Immature natural killer cell (primary cell): Measurements from ENCODE around the gene DARS1. TPM values are rescaled to one million over a fixed set of nuclear protein-coding genes. Genes with fewer than 3 reads are reported as not detected.

Experiments used
- DNase-seq, 3 donors: peaks; one replicate each; pipeline ENCODE4 v3.0.0; 2022; ENCODE audit warnings: mixed read lengths in 1 of 3
- H3K27ac Mint-ChIP-seq, 6 donors: one replicate each; pipeline ENCODE4 v1.8.0; 2020; ENCODE audit warnings: mixed read lengths in 6 of 6, mild to moderate bottlenecking in 5 of 6, inconsistent platforms in 4 of 6, moderate library complexity in 3 of 6
- H3K27me3 Mint-ChIP-seq, 3 donors: one replicate each; pipeline ENCODE4 v1.8.0; 2020 to 2021; ENCODE audit warnings: low read depth in 3 of 3, mild to moderate bottlenecking in 3 of 3, mixed read lengths in 3 of 3, moderate library complexity in 3 of 3, inconsistent platforms in 1 of 3
- H3K36me3 Mint-ChIP-seq, 3 donors: one replicate each; pipeline ENCODE4 v1.8.0; 2020; ENCODE audit warnings: mixed read lengths in 3 of 3, inconsistent platforms in 2 of 3, mild to moderate bottlenecking in 2 of 3
- H3K4me1 Mint-ChIP-seq, 2 donors: one replicate each; pipeline ENCODE4 v1.8.0; 2020; ENCODE audit warnings: inconsistent platforms in 2 of 2, mild to moderate bottlenecking in 2 of 2, mixed read lengths in 2 of 2, moderate library complexity in 1 of 2
- H3K4me3 Mint-ChIP-seq, 5 donors: one replicate each; pipeline ENCODE4 v1.8.0; 2020; ENCODE audit warnings: mild to moderate bottlenecking in 5 of 5, mixed read lengths in 5 of 5, inconsistent platforms in 3 of 5, moderate library complexity in 3 of 5
- H3K9me3 Mint-ChIP-seq, 6 donors: one replicate each; pipeline ENCODE4 v1.8.0; 2020; ENCODE audit warnings: mild to moderate bottlenecking in 6 of 6, mixed read lengths in 6 of 6, inconsistent platforms in 4 of 6, moderate library complexity in 3 of 6
- polyA plus RNA-seq, 3 donors: library from polyadenylated mRNA; unstranded; fragments of 300-500 nt; fragmentation: Illumina TruSeq; gene quantifications; one replicate each; pipeline ENCODE4 v1.2.3, GENCODE V29; 2021

Gene DARS1
- polyA plus RNA-seq, 3 donors from 2014 or later = 63.5 to 132 (median 86.1) TPM

DNA sequence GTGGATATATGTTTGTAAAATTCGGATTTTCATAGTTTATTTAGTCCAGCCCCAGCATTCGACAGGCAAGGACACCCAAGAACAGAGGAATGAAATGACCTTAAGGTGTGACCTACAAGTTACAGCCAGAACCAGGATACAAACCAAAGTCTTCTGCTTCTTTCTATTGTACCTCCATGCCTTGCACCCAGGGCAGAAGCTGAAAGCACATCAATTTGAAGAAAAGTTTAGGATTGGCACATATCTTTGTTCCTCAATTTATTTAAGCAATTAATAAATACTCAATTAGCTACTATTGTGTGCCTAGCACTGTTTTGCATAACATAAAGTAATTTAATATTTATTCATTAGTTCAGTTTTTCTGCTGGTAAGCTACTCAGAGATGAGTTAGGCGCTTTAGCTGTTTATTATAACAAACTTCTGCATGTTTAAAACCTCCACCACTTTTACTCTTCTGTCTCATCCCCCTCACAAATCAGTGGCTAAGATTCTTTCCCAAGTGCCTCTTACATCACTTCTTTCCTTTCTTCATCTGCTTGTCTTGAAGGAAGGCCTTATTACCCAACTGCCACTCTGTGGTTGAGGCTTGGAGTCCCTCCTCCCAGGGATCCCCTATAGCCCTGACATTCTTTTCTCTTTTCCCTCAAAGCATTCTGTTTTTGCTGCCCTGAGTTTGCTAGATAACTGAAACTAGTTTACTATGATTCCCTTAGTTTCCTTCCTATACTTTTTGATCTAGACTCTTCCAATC is 37.1 kb upstream of the DARS1 start:
- Mint-ChIP-seq H3K36me3 (no peaks in the 10 kb centered on the region), H3K27me3 (peaks cover 0 to 6% (median 1%) of the 10 kb centered on the region in 3 donors), H3K9me3 (no peaks in the 10 kb centered on the region), H3K4me3 (no peak overlapping the region), H3K27ac (peak overlapping the region in 1 of 6 donors; percentile 74), H3K4me1 (peaks cover 9% of the 10 kb centered on the region in 2 donors)
- DNase-seq = no peak

DNA sequence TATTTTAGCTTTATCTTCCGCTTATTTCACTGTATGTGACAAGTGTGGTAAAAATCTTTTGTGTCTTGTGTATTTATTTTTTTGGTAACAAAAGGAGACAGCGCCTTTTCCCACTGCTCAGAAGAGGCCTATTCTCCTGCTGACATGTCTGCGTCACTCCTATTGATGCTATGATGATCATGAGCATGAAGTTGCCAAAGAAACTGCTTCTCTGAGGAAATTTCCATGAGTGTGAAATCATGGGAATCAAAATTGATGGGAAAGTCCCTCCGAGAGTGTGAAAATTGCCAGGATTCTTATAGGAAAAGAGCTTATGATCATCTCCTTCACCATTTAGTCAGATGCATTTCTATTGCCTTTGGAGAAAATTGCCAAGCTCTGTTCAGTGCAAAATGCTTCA is 36.5 kb upstream of the DARS1 start:
- no peaks in the 10 kb centered on the region for H3K9me3 Mint-ChIP-seq
- H3K27me3 Mint-ChIP-seq = peaks cover 0 to 6% (median 1%) of the 10 kb centered on the region in 3 donors
- peaks cover 9% of the 10 kb centered on the region in 2 donors for H3K4me1 Mint-ChIP-seq
- H3K36me3 Mint-ChIP-seq = no peaks in the 10 kb centered on the region
- DNase-seq = no peak
- H3K27ac Mint-ChIP-seq = no peak overlapping the region
- no peak overlapping the region for H3K4me3 Mint-ChIP-seq

DNA sequence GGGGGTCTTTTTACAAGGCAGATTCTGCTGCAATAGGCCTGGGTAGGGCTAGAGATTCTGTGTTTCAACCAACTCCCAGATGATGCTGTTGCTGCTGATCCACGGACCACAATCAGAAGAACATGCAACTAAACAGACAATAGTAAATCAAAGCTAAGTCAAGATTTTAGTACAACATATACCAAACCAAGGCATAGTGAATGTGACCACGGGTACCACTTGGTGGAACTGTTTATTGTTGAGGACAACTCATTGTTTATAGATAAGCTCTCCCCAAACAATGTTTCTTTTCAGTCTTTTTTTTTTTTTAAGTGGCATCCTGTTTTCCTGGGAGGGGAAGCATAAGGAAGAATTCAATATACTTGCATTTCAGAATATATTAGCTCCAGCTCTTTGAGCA is 36.0 kb upstream of the DARS1 start:
- peaks cover 10 to 12% of the 10 kb centered on the region in 2 donors for H3K4me1 Mint-ChIP-seq
- H3K36me3 Mint-ChIP-seq = no peaks in the 10 kb centered on the region
- no peak for DNase-seq
- H3K4me3 Mint-ChIP-seq = no peak overlapping the region
- no peaks in the 10 kb centered on the region for H3K9me3 Mint-ChIP-seq
- H3K27ac Mint-ChIP-seq = no peak overlapping the region
- H3K27me3 Mint-ChIP-seq = peaks cover 0 to 6% (median 1%) of the 10 kb centered on the region in 3 donors

DNA sequence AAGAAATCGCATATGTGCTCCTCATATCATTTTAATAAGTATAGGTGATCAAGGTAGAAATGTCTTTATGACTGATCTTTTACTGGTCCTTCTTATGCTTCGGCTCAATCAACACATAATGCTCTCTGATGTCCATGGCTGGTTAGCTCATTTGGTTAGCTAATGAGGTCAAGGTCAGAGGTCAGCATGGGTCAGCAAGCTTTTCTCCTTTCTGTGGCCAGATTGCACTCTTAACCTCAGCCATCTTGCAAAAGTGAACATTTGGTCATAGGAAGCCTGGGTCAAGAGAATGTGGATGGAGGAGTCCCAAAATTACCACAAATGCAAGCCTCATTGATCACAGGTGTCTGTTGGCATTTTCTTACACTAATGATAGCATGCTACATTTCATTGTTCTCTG is 35.4 kb upstream of the DARS1 start:
- H3K36me3 Mint-ChIP-seq = no peaks in the 10 kb centered on the region
- H3K27me3 Mint-ChIP-seq = peaks cover 0 to 6% (median 1%) of the 10 kb centered on the region in 3 donors
- H3K9me3 Mint-ChIP-seq = no peaks in the 10 kb centered on the region
- no peak overlapping the region for H3K27ac Mint-ChIP-seq
- no peak for DNase-seq
- H3K4me1 Mint-ChIP-seq = peaks cover 13 to 16% of the 10 kb centered on the region in 2 donors
- no peak overlapping the region for H3K4me3 Mint-ChIP-seq

DNA sequence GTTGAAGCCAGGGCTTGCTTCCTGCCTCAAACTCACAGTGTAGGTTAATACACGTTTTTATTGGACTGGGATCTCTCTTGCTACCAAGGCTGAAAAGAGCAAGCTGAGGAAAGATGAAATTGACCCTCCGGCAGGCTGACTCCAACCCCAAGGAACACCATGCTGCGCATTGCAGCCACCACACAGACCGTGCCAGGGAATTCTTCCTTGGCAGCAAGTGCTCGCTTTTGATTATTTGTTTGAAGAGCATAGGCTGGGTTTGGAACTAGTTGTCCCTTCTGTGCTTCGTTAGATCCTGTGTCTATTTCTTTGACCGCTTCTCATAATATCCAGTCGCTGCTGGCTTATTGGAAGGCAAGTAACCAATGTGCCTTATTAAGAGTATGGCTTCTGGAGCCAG is 34.4 kb upstream of the DARS1 start:
- no peak for DNase-seq
- Mint-ChIP-seq H3K36me3 (no peaks in the 10 kb centered on the region), H3K4me1 (peaks cover 12 to 17% of the 10 kb centered on the region in 2 donors), H3K4me3 (no peak overlapping the region), H3K27me3 (peaks cover 0 to 1% (median 1%) of the 10 kb centered on the region in 3 donors), H3K27ac (no peak overlapping the region), H3K9me3 (no peaks in the 10 kb centered on the region)

DNA sequence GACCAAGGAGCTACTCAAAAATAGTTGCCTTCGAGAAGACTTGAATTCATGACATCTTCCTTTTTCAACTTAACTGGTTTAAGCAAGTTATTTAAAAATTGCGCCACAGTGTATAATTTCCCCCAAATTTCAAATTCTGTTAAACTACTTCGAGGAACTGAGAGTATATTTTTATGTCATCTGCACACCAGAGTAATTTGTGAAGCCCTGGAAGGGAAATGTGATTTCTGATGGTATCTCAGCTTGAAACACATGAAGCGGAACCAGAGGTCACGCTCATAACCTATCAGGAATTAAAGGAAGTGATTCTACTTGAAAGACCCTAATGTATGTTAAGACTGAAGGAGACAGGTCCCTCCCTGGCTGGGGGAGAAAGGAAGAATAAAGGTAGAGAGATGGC is 33.9 kb upstream of the DARS1 start:
- no peak for DNase-seq
- peaks cover 12 to 17% of the 10 kb centered on the region in 2 donors for H3K4me1 Mint-ChIP-seq

DNA sequence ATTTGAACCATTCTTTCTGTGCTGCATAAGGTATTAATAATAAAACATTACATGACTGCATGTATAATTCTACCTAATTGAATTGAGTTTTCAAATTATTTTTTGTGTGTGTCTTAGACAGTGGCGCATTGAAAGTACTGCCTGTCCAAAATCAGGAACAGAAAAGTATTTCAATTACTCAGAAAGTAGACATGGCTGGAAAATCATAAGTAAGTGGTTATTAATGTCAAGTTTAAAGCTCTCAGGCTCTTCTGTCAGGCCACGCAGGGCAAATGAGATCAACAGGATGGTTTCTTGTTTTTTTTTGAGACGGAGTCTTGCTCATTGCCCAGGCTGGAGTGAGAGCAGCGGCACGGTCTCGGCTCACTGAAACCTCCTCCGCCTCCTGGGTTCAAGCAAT is 32.4 kb upstream of the DARS1 start:
- peaks cover 15 to 21% of the 10 kb centered on the region in 2 donors for H3K4me1 Mint-ChIP-seq
- H3K9me3 Mint-ChIP-seq = no peaks in the 10 kb centered on the region
- no peak for DNase-seq
- no peak overlapping the region for H3K27ac Mint-ChIP-seq
- H3K36me3 Mint-ChIP-seq = no peaks in the 10 kb centered on the region
- H3K4me3 Mint-ChIP-seq = no peak overlapping the region
- H3K27me3 Mint-ChIP-seq = peaks cover 0 to 2% (median 0%) of the 10 kb centered on the region in 3 donors

More for the DNA sequence above, 33.9 kb upstream of the DARS1 start:
- Mint-ChIP-seq H3K27me3 (peaks cover 0 to 3% (median 1%) of the 10 kb centered on the region in 3 donors), H3K4me3 (no peak overlapping the region), H3K36me3 (no peaks in the 10 kb centered on the region), H3K27ac (peak overlapping the region in 1 of 6 donors; percentile 32), H3K9me3 (no peaks in the 10 kb centered on the region)

DNA sequence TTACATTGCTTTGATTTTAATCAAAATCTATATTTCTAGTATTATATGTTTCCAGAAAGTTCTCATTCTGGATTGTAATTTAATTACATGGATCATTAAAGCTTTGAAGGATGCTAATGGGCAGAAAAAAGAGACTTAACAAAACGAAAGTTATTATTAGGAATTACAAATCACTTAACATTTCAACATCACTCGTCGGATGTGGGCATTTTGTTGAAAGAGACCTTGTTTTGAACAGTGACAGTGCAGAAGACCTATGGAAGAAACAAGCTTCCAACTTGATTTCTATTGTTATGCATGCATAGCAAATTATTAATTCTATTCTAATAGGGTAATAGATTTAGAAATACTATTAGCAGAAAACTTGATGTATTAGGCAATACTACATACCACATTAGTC is 31.4 kb upstream of the DARS1 start:
- no peak overlapping the region for H3K4me3 Mint-ChIP-seq
- H3K4me1 Mint-ChIP-seq = peaks cover 15 to 21% of the 10 kb centered on the region in 2 donors
- no peaks in the 10 kb centered on the region for H3K36me3 Mint-ChIP-seq
- H3K27ac Mint-ChIP-seq = peak overlapping the region in 1 of 6 donors; percentile 84
- no peaks in the 10 kb centered on the region for H3K9me3 Mint-ChIP-seq
- H3K27me3 Mint-ChIP-seq = peaks cover 0 to 2% (median 0%) of the 10 kb centered on the region in 3 donors
- no peak for DNase-seq

DNA sequence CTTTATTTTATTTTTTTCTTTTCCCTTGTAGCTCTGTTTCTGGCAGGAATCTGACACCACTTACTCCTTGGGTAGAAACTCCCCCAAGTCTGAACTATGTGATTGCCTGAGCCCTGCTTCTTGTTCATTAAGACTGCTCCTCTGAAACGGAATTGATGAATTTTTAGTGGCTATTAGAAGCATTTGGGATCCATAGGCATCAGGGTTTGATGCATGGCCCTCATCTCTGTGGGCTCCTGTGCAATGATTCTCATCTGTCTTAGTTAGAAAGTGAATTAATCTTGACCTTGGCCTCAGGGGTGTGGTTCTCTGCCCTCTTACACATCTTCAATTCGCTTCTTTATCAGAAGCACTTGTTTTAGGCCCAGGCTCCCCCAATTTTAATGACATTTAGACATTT is 31.0 kb upstream of the DARS1 start:
- no peaks in the 10 kb centered on the region for H3K36me3 Mint-ChIP-seq
- H3K4me1 Mint-ChIP-seq = peaks cover 15 to 21% of the 10 kb centered on the region in 2 donors
- H3K4me3 Mint-ChIP-seq = no peak overlapping the region
- no peak for DNase-seq
- no peaks in the 10 kb centered on the region for H3K9me3 Mint-ChIP-seq
- peaks cover 0 to 2% (median 0%) of the 10 kb centered on the region in 3 donors for H3K27me3 Mint-ChIP-seq
- peak overlapping the region in 2 of 6 donors; percentile 13 to 84 for H3K27ac Mint-ChIP-seq

DNA sequence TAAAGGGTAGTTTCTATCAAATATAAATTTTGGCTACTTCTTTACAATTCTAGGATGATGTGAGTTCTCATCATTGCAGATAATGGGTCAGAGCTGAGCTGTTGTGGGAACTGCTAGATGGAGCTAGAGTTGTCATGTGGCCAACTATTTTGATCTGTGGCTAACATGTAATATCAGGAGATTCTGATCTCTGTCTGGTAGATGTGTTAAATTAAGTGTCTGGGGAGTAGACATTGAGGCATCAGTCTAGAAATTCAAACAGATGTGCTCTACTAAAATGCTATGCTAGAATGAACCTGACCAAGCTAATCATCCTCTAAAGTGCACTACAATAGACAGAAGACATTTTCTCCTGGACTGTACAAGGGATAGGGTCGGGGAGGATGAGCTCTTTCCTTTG is 30.3 kb upstream of the DARS1 start:
- peak overlapping the region in 1 of 5 donors; percentile 18 for H3K4me3 Mint-ChIP-seq
- H3K36me3 Mint-ChIP-seq = no peaks in the 10 kb centered on the region
- peaks cover 0 to 4% (median 0%) of the 10 kb centered on the region in 3 donors for H3K27me3 Mint-ChIP-seq
- H3K9me3 Mint-ChIP-seq = no peaks in the 10 kb centered on the region
- peaks cover 15 to 21% of the 10 kb centered on the region in 2 donors for H3K4me1 Mint-ChIP-seq
- DNase-seq = peak; percentile 41 to 55 (median 43)
- H3K27ac Mint-ChIP-seq = peak overlapping the region in 2 of 6 donors; percentile 2 to 72

DNA sequence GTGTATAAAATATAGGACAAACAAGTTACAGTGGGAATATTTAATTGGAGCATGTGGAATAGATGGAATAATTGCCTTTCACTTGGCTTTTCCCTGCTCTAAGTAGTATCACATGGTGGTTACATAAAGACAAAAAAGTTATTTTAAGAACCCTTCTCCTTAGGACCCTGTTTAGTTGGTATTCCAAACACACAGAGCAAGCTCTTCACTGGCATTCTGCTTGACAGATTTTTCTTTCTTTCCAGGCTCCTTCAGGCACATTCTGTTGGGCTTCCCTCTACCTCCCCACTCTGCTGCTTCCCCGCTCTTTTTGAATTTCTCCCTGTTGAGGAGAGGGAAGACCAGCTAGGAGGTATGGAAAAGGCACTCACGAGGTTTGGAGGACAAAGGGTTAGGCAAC is 29.0 kb upstream of the DARS1 start:
- Mint-ChIP-seq H3K9me3 (no peaks in the 10 kb centered on the region), H3K27ac (peak overlapping the region in 1 of 6 donors; percentile 72), H3K4me1 (peaks cover 16 to 21% of the 10 kb centered on the region in 2 donors), H3K36me3 (no peaks in the 10 kb centered on the region), H3K27me3 (peaks cover 0 to 4% (median 0%) of the 10 kb centered on the region in 3 donors), H3K4me3 (no peak overlapping the region)
- no peak for DNase-seq

DNA sequence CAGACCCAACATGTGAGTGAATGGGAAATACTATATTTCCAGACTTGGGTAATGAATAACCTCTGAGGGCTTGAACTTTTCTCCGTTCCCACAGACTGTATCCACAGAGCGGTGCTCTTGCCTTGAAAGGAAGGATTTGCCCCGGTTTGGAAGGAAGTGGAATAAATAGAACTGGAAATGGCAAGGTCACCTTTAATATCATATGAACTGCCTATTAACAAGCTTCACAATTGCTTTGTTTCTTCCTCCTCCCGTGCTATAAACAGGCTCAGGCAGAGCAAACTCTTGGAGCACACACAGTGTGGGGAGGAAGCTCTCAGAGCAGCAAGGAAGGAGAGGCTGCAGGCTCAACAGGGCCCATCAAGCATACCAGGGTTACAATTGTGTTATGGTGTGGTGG is 28.5 kb upstream of the DARS1 start:
- no peak overlapping the region for H3K27ac Mint-ChIP-seq
- no peaks in the 10 kb centered on the region for H3K9me3 Mint-ChIP-seq
- DNase-seq = no peak
- no peak overlapping the region for H3K4me3 Mint-ChIP-seq
- H3K4me1 Mint-ChIP-seq = peaks cover 17 to 21% of the 10 kb centered on the region in 2 donors
- no peaks in the 10 kb centered on the region for H3K36me3 Mint-ChIP-seq
- peaks cover 0 to 4% (median 0%) of the 10 kb centered on the region in 3 donors for H3K27me3 Mint-ChIP-seq

DNA sequence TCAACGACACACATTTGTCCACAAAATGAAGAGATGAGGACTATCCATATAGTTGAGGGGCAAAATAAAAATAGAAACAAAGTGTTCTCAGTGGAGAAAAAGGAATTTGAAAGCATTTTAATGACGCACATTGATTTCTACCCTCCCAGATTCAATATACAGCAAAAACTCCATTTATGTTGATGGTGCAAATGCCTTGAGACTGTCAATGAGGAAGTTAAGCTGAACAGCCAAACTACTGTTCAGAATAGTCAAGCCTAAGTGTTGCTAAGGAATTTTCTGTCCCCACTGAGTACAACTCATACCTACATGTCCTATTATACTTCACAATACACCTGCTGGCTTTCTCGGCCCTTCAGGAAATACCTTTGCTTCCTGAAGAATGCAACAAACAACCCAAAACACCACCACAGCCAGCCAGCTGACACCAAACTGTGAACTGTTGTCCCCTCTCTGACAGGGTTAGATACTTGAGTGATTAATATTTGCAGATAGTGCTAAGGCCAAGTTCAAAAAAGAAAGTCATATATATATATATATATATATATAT is 27.8 kb upstream of the DARS1 start:
- Mint-ChIP-seq H3K27ac (peak overlapping the region in 2 of 6 donors; percentile 40 to 43), H3K4me3 (no peak overlapping the region), H3K36me3 (no peaks in the 10 kb centered on the region), H3K4me1 (peaks cover 24 to 29% of the 10 kb centered on the region in 2 donors), H3K9me3 (no peaks in the 10 kb centered on the region), H3K27me3 (peaks cover 0 to 6% (median 2%) of the 10 kb centered on the region in 3 donors)
- no peak for DNase-seq

DNA sequence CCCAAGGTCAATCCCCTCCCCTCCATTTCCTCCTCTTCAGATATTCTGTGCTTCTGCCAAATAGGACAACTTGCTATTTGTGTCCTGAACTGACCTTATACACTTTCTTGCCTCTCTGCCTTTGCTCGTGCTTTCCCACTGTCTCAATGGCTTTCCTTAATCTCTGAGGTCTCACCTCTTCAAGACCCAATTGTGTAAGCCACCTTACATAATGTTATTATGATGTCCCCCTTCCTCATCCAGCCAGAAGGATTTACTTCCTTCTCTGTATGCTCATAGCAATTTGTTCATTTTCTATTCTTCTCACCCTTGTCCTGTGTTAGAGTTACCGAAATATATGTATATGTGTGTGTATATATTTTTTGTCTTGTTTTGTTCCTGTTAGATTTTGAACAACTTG is 26.9 kb upstream of the DARS1 start:
- Mint-ChIP-seq H3K27me3 (peaks cover 0 to 9% (median 5%) of the 10 kb centered on the region in 3 donors), H3K27ac (peak overlapping the region in 1 of 6 donors; percentile 6), H3K9me3 (no peaks in the 10 kb centered on the region), H3K4me3 (no peak overlapping the region), H3K36me3 (no peaks in the 10 kb centered on the region), H3K4me1 (peaks cover 32 to 38% of the 10 kb centered on the region in 2 donors)
- no peak for DNase-seq
